ENCODE measurements around the gene PRDM2.
A peak's percentile ranks its signal among the peaks of the same experiment; 100 is the strongest.

The PRDM2 gene

DNA sequence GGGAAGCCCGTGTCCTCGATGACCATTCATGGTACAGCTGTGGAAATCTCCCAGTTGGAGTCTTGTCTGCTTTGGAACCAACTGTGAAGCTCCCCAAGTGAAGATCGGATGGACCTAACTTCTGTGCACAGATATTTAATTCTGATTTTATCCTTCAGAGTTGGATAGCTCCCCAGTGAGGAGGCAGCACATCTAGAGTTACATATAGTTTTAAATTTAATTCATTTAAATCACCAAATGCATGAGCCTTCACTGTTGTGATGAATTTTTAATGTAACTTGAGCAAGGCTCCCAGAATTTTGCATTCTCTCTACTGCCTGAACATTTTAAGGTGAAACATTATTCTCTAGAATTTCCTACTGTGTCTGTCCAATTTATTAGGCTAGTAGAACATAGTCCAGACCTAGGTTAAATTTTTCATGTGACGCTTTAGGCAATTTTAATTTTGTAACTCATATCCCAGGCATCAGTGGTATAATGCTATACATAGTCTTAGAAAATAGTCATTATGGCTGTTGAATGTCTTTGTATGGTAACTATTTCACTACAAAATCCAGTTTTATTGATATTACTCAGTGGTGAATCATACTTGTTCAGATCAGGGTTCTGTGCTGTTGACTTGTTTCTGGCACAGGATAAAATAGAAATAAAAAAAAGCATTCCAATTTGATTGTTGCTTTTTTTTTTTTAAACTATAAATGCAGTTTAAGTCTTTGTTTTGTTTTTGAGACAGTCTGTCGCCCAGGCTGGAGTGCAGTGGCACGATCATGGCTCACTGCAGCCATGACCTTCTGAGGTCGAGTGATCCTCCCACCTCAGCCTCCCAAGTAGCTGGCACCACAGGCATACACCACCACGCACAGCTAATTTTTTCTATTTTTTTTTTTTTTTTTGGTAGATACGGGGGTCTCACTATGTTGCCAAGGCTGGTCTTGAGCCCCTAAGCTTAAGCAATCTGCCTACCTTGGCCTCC lies 66.9 kb downstream of the PRDM2 start:
- no peak for DNase-seq

DNA sequence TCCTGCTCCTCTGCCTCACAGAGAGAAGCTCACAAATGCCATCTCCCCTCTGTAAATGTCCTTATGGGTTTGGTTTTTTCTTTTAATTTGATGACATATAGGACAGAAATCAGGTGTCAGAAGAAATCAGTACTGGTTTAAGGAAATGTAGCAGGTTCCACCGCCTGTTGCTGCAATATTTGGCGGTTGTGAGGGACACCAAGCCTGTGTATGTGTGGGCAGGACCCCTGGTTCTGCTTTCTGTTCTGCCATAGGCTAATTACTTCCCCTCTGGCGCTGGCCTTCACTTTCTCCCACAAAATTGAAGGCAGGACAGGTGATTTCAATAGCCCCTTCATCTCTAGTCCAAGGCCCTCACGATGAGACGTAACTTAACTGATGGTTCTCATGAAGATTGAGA lies 69.2 kb downstream of the PRDM2 start:
- DNase-seq: no peak

GRCh38 chr1:13769830-13770229 lies 69.8 kb downstream of the PRDM2 start:
- no peak for DNase-seq

DNA sequence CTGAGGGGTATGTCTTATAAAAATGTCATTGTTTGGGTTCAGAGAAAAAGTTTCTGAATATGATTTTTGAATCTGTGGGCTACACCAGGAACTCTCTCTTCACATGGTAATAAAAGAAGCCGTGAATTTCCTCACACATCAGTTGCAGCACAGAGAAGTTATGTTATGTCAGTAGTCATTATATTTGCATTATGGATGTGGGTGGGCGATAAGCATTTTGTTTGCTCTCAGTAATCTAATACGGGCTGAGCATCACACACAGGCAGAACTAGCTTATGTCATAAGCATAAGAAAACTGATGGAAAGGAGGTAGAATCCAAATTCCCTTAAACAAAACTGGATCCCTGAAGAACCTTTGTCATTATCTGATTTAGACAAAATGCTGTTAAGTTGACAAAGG lies 70.8 kb downstream of the PRDM2 start:
- peak in 1 of 2 experiments; percentile 13 for DNase-seq

- DNase-seq: no peak
Measured at GRCh38 chr1:13771745-13772144, 71.8 kb downstream of the PRDM2 start.

- no peak for DNase-seq
Measured at GRCh38 chr1:13772271-13772670, 72.3 kb downstream of the PRDM2 start.

GRCh38 chr1:13774121-13774520 lies 74.1 kb downstream of the PRDM2 start:
- no peak for DNase-seq

- no peak for DNase-seq
Measured at GRCh38 chr1:13775459-13775858, 75.5 kb downstream of the PRDM2 start.

DNA sequence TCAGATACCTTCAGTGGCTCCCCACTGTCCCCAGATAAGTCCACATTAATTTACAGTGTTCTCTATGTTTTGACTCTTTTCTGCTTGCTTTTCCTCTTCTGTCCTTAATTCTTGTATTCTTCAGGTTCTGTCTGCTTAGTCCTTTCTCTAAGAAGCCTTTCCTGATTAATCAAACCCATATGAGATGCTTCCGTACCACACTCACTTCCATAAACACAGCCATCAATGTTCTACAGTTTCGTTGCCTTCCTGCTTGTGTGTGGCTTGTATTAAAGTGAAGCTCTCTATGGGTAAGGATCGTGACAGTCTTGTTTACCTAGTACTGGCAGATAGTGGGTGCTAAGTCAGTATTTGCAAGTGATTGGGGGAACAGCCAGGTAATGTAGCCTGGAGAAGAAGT lies 75.9 kb downstream of the PRDM2 start:
- DNase-seq: no peak

DNA sequence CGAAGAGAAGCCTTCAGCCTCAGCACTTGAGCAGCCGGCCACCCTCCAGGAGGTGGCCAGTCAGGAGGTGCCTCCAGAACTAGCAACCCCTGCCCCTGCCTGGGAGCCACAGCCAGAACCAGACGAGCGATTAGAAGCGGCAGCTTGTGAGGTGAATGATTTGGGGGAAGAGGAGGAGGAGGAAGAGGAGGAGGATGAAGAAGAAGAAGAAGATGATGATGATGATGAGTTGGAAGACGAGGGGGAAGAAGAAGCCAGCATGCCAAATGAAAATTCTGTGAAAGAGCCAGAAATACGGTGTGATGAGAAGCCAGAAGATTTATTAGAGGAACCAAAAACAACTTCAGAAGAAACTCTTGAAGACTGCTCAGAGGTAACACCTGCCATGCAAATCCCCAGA lies 78.4 kb downstream of the PRDM2 start:
- no peak for DNase-seq

GRCh38 chr1:13779930-13780329 lies 79.9 kb downstream of the PRDM2 start:
- DNase-seq: no peak

DNA sequence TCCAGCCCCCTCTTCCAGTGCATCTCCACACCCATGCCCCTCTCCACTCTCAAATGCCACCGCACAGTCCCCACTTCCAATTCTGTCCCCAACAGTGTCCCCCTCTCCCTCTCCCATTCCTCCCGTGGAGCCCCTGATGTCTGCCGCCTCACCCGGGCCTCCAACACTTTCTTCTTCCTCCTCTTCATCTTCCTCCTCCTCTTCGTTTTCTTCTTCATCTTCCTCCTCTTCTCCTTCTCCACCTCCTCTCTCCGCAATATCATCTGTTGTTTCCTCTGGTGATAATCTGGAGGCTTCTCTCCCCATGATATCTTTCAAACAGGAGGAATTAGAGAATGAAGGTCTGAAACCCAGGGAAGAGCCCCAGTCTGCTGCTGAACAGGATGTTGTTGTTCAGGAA lies 80.8 kb downstream of the PRDM2 start:
- no peak for DNase-seq

GRCh38 chr1:13781228-13781627 lies 81.2 kb downstream of the PRDM2 start:
- DNase-seq: no peak

DNA sequence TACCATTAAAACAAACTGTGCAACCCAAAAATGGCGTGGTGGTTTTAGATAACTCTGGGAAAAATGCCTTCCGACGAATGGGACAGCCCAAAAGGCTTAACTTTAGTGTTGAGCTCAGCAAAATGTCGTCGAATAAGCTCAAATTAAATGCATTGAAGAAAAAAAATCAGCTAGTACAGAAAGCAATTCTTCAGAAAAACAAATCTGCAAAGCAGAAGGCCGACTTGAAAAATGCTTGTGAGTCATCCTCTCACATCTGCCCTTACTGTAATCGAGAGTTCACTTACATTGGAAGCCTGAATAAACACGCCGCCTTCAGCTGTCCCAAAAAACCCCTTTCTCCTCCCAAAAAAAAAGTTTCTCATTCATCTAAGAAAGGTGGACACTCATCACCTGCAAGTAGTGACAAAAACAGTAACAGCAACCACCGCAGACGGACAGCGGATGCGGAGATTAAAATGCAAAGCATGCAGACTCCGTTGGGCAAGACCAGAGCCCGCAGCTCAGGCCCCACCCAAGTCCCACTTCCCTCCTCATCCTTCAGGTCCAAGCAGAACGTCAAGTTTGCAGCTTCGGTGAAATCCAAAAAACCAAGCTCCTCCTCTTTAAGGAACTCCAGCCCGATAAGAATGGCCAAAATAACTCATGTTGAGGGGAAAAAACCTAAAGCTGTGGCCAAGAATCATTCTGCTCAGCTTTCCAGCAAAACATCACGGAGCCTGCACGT lies 82.1 kb downstream of the PRDM2 start:
- no peak for DNase-seq

DNA sequence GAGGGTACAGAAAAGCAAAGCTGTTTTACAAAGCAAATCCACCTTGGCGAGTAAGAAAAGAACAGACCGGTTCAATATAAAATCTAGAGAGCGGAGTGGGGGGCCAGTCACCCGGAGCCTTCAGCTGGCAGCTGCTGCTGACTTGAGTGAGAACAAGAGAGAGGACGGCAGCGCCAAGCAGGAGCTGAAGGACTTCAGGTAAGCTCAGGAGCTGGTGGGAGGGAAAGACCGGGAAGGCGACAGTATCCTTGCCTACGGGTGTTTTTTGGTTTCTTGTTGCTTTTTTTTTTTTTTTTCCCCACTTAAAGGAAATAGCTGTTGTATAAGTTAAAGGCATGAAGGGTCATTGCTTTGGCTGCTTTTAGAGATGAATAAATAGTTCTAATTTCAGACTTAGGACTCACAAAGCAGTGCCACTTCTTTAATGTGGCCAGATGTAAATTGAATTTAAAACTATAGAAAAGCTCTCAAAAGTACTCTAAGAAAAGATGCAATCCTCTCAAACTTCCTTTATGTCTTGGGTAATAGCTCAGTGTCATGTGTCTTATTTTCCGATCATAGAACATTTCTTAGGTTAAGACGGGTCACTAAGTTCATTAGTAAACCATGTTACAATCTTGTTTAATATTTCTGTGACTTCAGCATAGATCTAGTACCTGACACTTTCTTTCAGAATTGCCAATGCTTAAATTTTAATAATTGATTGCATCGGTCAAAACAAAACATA lies 82.8 kb downstream of the PRDM2 start:
- no peak for DNase-seq

- DNase-seq: no peak
Measured at GRCh38 chr1:13783551-13783950, 83.6 kb downstream of the PRDM2 start.

GRCh38 chr1:13784971-13785370 lies 85.0 kb downstream of the PRDM2 start:
- no peak for DNase-seq

DNA sequence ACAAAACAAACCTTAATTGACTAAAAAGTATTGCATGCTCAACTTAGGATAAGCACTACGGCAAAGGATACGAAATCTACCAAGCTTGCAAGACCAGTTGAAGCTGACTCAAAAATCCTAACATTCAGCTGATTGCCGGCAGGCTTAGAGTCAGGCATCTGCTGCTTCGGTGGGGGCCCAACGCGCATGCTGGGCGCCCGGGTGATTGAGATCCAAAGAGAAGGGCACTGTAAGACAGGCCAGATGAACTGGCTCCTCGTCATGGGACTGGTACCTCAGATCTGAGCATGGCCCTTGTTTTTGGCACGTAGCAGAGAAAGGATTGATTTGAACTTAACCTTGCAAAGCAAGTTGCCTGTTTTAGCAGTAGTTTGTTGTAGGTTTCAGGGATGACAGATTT lies 86.6 kb downstream of the PRDM2 start:
- no peak for DNase-seq

- no peak for DNase-seq
Measured at GRCh38 chr1:13788795-13789194, 88.8 kb downstream of the PRDM2 start.

- no peak for DNase-seq
Measured at GRCh38 chr1:13790290-13791030, 90.5 kb downstream of the PRDM2 start.

DNA sequence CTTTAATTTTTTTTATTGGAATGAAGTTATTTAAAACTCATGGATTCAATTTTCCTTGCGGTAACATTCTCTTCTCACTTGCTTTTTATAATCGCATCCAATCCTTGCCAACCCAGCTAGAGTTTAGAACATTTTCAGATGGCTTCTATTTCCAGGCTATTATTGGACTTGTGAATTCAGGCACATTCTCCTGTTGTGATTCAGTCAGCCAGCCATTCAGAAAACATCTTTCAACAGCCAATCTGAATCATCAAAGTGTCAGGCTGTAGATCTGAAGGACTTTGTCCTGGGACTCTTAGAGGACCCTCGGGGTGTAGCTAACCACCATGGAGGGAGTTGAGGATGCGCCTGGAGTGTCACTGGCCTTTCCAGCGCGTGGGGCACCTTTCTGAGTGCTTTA lies 92.4 kb downstream of the PRDM2 start:
- no peak for DNase-seq

DNA sequence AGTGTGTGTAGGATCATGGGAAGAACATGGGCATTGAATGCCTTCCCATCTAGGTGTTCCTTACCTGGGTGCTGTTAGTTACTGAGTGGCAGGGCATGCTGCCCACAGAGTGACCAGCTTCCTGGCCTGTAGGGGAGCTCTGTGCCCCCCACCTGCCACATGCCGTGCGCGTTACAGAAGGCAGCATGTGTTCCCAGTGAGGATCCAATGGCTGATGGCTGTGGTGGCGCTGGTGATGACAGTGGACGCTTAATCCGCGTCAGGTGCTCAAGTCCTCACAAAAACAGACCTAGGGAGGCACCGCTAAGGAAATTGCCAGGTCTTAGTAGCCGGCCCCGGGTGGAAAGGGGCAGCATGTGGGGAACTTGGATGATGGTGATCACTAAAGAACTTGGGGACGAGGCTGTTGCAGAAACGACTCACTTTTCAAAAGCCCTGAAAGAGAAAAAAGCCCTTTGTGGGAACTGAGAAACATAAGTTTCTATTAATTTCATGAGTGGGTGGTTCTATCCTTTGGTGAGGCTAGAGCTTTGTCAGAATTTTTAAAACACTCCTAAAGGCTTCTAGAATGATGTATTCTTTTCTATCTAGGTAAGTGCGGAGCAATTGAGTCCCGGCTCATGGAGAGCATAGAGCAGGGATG lies 93.2 kb downstream of the PRDM2 start:
- DNase-seq: no peak

Data from NCI-H526 (cell line).